H9 (cell line): ENCODE data around the gene PDLIM7. TPM values are rescaled to one million over a fixed set of nuclear protein-coding genes. Genes with fewer than 3 reads are reported as not detected.

Experiments
- DNase-seq: peaks from one replicate; pipeline ENCODE4 v3.0.0-alpha.2; 2017
- H2AFZ ChIP-seq: one replicate; pipeline ENCODE4 v1.6.1; 2013; ENCODE audit warnings: mild to moderate bottlenecking, low read length, control low read depth, moderate library complexity
- H2AK5ac ChIP-seq: 2 replicates; pipeline ENCODE4 v1.6.1; 2013; ENCODE audit warnings: low read length, control low read depth, mixed read lengths; ENCODE audit not compliant: insufficient read length
- H2BK120ac ChIP-seq: one replicate; pipeline ENCODE4 v1.6.1; 2013; ENCODE audit warnings: low read depth, mild to moderate bottlenecking, low read length, control low read depth, inconsistent platforms; ENCODE audit not compliant: poor library complexity, severe bottlenecking
- H2BK12ac ChIP-seq: 2 replicates; pipeline ENCODE4 v1.6.1; 2013; ENCODE audit warnings: low read length, control low read depth, mixed read lengths, low read depth; ENCODE audit not compliant: insufficient read length
- H2BK15ac ChIP-seq: 2 replicates; pipeline ENCODE4 v1.6.1; 2013; ENCODE audit warnings: low read depth, low read length, control low read depth
- H2BK20ac ChIP-seq: one replicate; pipeline ENCODE4 v1.6.1; 2013; ENCODE audit warnings: low read depth, mild to moderate bottlenecking, low read length, control low read depth, inconsistent platforms; ENCODE audit not compliant: poor library complexity, severe bottlenecking
- H2BK5ac ChIP-seq: 2 replicates; pipeline ENCODE4 v1.6.1; 2013; ENCODE audit warnings: low read length, control low read depth, mixed read lengths; ENCODE audit not compliant: insufficient read length
- H3K14ac ChIP-seq: 2 replicates; pipeline ENCODE4 v1.6.1; 2013; ENCODE audit warnings: low read length, control low read depth; ENCODE audit not compliant: insufficient read depth
- H3K18ac ChIP-seq: 2 replicates; pipeline ENCODE4 v1.6.1; 2013; ENCODE audit warnings: low read depth, mild to moderate bottlenecking, mixed read lengths, low read length, control low read depth; ENCODE audit not compliant: insufficient read length
- H3K23ac ChIP-seq: 2 replicates; pipeline ENCODE4 v1.6.1; 2013; ENCODE audit warnings: low read length, control low read depth, mixed read lengths, low read depth; ENCODE audit not compliant: insufficient read length
- H3K23me2 ChIP-seq: 2 replicates; pipeline ENCODE4 v1.6.1; 2013; ENCODE audit warnings: low read depth, mild to moderate bottlenecking, mixed read lengths, low read length, control low read depth; ENCODE audit not compliant: insufficient read length, poor library complexity, severe bottlenecking
- H3K27ac ChIP-seq: 2 replicates; pipeline ENCODE4 v1.5.1; 2013; ENCODE audit warnings: low read length, control low read depth, mixed read lengths, low read depth; ENCODE audit not compliant: insufficient read length
- H3K27me3 ChIP-seq: 2 replicates; pipeline ENCODE4 v1.6.1; 2013; ENCODE audit warnings: low read length, control low read depth, inconsistent platforms; ENCODE audit not compliant: insufficient read depth
- H3K4ac ChIP-seq: 2 replicates; pipeline ENCODE4 v1.6.1; 2013; ENCODE audit warnings: low read depth, mild to moderate bottlenecking, control low read depth, inconsistent platforms, low read length, moderate library complexity
- H3K4me1 ChIP-seq: 2 replicates; pipeline ENCODE4 v1.6.1; 2013; ENCODE audit warnings: low read length, control low read depth, inconsistent platforms; ENCODE audit not compliant: insufficient read depth
- H3K4me2 ChIP-seq: 2 replicates; pipeline ENCODE4 v1.6.1; 2013; ENCODE audit warnings: low read length, control low read depth, mixed read lengths; ENCODE audit not compliant: insufficient read length, insufficient read depth
- H3K56ac ChIP-seq: 2 replicates; pipeline ENCODE4 v1.6.1; 2013; ENCODE audit warnings: low read depth, mild to moderate bottlenecking, mixed read lengths, low read length, control low read depth; ENCODE audit not compliant: insufficient read length
- H3K79me1 ChIP-seq: 2 replicates; pipeline ENCODE4 v1.6.1; 2013; ENCODE audit warnings: low read depth, mild to moderate bottlenecking, moderate library complexity, low read length, control low read depth, inconsistent platforms; ENCODE audit not compliant: insufficient read depth, poor library complexity, severe bottlenecking
- H3K79me2 ChIP-seq: 2 replicates; pipeline ENCODE4 v1.6.1; 2013; ENCODE audit warnings: low read length, control low read depth, inconsistent platforms; ENCODE audit not compliant: insufficient read depth
- H3K9ac ChIP-seq: 2 replicates; pipeline ENCODE4 v1.6.1; 2013; ENCODE audit warnings: low read length, control low read depth, mixed read lengths; ENCODE audit not compliant: insufficient read length; ENCODE audit errors: extremely low read depth
- H3K9me3 ChIP-seq: one replicate; pipeline ENCODE4 v1.6.1; 2013; ENCODE audit warnings: low read depth, low read length, inconsistent platforms; ENCODE audit not compliant: control insufficient read depth
- H3T11ph ChIP-seq: one replicate; pipeline ENCODE4 v1.6.1; 2013; ENCODE audit warnings: mild to moderate bottlenecking, low read length, control low read depth, inconsistent platforms
- H4K20me1 ChIP-seq: one replicate; pipeline ENCODE4 v1.6.1; 2013; ENCODE audit not compliant: control insufficient read depth, insufficient read length, insufficient read depth
- H4K5ac ChIP-seq: 2 replicates; pipeline ENCODE4 v1.6.1; 2013; ENCODE audit warnings: low read depth, mild to moderate bottlenecking, mixed read lengths, low read length, control low read depth; ENCODE audit not compliant: insufficient read length
- H4K8ac ChIP-seq: replicated peaks from 2 replicates; pipeline ENCODE4 v1.6.1; 2013; ENCODE audit warnings: low read length, control low read depth, mixed read lengths, low read depth; ENCODE audit not compliant: insufficient read length
- H4K91ac ChIP-seq: 2 replicates; pipeline ENCODE4 v1.6.1; 2013; ENCODE audit warnings: low read depth, mild to moderate bottlenecking, moderate library complexity, mixed read lengths, low read length, control low read depth; ENCODE audit not compliant: insufficient read length
- H3K27ac Mint-ChIP-seq, 3 experiments: 2 replicates in 2 of 3; 3 replicates in 1 of 3; pipeline ENCODE4 v1.8.0; 2020 to 2021; ENCODE audit warnings: mixed read lengths in 3 of 3, mild to moderate bottlenecking in 1 of 3, moderate library complexity in 1 of 3
- H3K27me3 Mint-ChIP-seq: 2 replicates; pipeline ENCODE4 v1.8.0; 2021; ENCODE audit warnings: low read depth, mild to moderate bottlenecking, moderate library complexity, mixed read lengths
- H3K36me3 Mint-ChIP-seq, 3 experiments: 2 replicates in 2 of 3; 3 replicates in 1 of 3; pipeline ENCODE4 v1.8.0; 2020 to 2021; ENCODE audit warnings: low read depth in 3 of 3, mixed read lengths in 3 of 3; ENCODE audit not compliant: insufficient read depth in 1 of 3
- H3K4me1 Mint-ChIP-seq, 2 experiments: 2 replicates each; pipeline ENCODE4 v1.8.0; 2020; ENCODE audit warnings: mixed read lengths in 2 of 2
- H3K4me3 Mint-ChIP-seq, 2 experiments: 2 replicates in 1 of 2; 3 replicates in 1 of 2; pipeline ENCODE4 v1.8.0; 2020 to 2021; ENCODE audit warnings: mild to moderate bottlenecking in 2 of 2, mixed read lengths in 2 of 2, moderate library complexity in 1 of 2
- H3K9me3 Mint-ChIP-seq, 2 experiments: 2 replicates in 1 of 2; 3 replicates in 1 of 2; pipeline ENCODE4 v1.8.0; 2020; ENCODE audit warnings: mild to moderate bottlenecking in 2 of 2, mixed read lengths in 2 of 2, moderate library complexity in 1 of 2
- CTCF ChIP-seq: fragments of 200-600 bp; sonication (generic); conservative IDR thresholded peaks from 3 replicates; pipeline ENCODE4 v1.8.0; 2021; ENCODE audit warnings: antibody characterized with exemption, mild to moderate bottlenecking
- WGBS: extraction: QIAGEN DNeasy Blood & Tissue Kit; methylation state at CpG from one replicate; pipeline ENCODE4 v1.1.7; 2013; ENCODE audit warnings: missing lambda C conversion rate, low lambda C conversion rate, mixed read lengths; ENCODE audit not compliant: insufficient read length; ENCODE audit errors: extremely low coverage; 5-methylcytosine and 5-hydroxymethylcytosine counted together
- total RNA-seq: library from RNA; stranded (reverse); gene quantifications from 2 replicates; pipeline ENCODE4 v1.2.1, GENCODE V29; 2021

PDLIM7 gene
- total RNA-seq, 1 experiment from 2014 or later = 137 TPM

- H2BK20ac ChIP-seq = no peak within 1 kb of the TSS
- Mint-ChIP-seq H3K4me3 (peak within 1 kb of the TSS; percentile 83 to 89), H3K27ac (peak within 1 kb of the TSS; percentile 70 to 92 (median 89); a peak in 6 of 7 replicates), H3K9me3 (no peaks in the 10 kb centered on the region), H3K4me1 (peaks cover 44 to 69% of the 10 kb centered on the region in 2 experiments), H3K36me3 (peaks cover 20 to 35% (median 34%) of the 10 kb centered on the region in 3 experiments), H3K27me3 (no peaks in the 10 kb centered on the region; the same call in 1 of the 2 replicates)
- no peak within 1 kb of the TSS for H3K56ac ChIP-seq
- H2AK5ac ChIP-seq = no peak within 1 kb of the TSS
- no peak within 1 kb of the TSS for H2BK15ac ChIP-seq
- no peaks in the 10 kb centered on the region for H3K27me3 ChIP-seq
- H2BK12ac ChIP-seq = no peak within 1 kb of the TSS
- no peak within 1 kb of the TSS for H4K8ac ChIP-seq
- peak within 1 kb of the TSS; percentile 18 for H4K91ac ChIP-seq
- H3K4me2 ChIP-seq = peak within 1 kb of the TSS; percentile 61
- DNase-seq = peak; percentile 71
- peaks cover 4% of the 10 kb centered on the region for H3K23me2 ChIP-seq
- no peak for TF ChIP-seq CTCF
- H2AFZ ChIP-seq = no peak within 1 kb of the TSS
- H3K9ac ChIP-seq = peak within 1 kb of the TSS; percentile 85
- no peak within 1 kb of the TSS for H3K23ac ChIP-seq
- H3T11ph ChIP-seq = no peak within 1 kb of the TSS
- no peak within 1 kb of the TSS for H2BK5ac ChIP-seq
- H3K9me3 ChIP-seq = no peaks in the 10 kb centered on the region
- H3K4ac ChIP-seq = peak within 1 kb of the TSS; percentile 8; the same call in 1 of the 2 replicates
- H2BK120ac ChIP-seq = no peak within 1 kb of the TSS
- peaks cover 26% of the 10 kb centered on the region; the same call in 1 of the 2 replicates for H3K79me2 ChIP-seq
- no peaks in the 10 kb centered on the region for H4K20me1 ChIP-seq
- H3K79me1 ChIP-seq = peaks cover 10% of the 10 kb centered on the region
- H3K27ac ChIP-seq = no peak within 1 kb of the TSS
- H3K18ac ChIP-seq = peak within 1 kb of the TSS; percentile 95
- WGBS = no CpG with 5 or more reads among the region's 69 CpGs
- H3K4me1 ChIP-seq = peaks cover 24% of the 10 kb centered on the region; the same call in 1 of the 2 replicates
- H4K5ac ChIP-seq = no peak within 1 kb of the TSS
- peak within 1 kb of the TSS; percentile 97 for H3K14ac ChIP-seq
These were observed 23.9 kb downstream of the PDLIM7 start, which contains the start of gene DBN1 for GRCh38 chr5:177473443-177474001. TSS of gene DBN1 (minus strand) at chr5:177473634. CDS start at chr5:177473521, 113 bp downstream.
